GM12878 (cell line): ENCODE results near the gene NAT14. TPM values are rescaled to one million over a fixed set of nuclear protein-coding genes. Genes with fewer than 3 reads are reported as not detected.

Experiments
- ATAC-seq: fragments of 200-7000 bp; cut with Tn5 transposase; 3 replicates; pipeline ENCODE4 v1.9.1; 2020; ENCODE audit warnings: mild to moderate bottlenecking, moderate library complexity
- BruUV-seq: library from RNA; stranded (reverse); fragments of 400-500 nt; replicated peaks from 2 replicates; lab custom pipeline; 2021; lab: Mats Ljungman, UMichigan
- CTCF ChIA-PET: fragments of 300-600 bp; sonication (Branson Sonifier 250); formaldehyde crosslinking; extraction: SDS; loops from one replicate; lab custom pipeline; 2021; ENCODE audit warnings: inconsistent platforms; lab: Yijun Ruan, JAX
- POLR2A ChIA-PET: fragments of 350-600 bp; formaldehyde crosslinking; extraction: SDS; loops from one replicate; lab custom pipeline; 2021; ENCODE audit warnings: inconsistent platforms; lab: Charles Lee
- RAD21 ChIA-PET: fragments of 300-600 bp; sonication (Branson Sonifier 250); formaldehyde crosslinking; loops from one replicate; lab custom pipeline; 2023; ENCODE audit warnings: antibody characterized with exemption; ENCODE audit not compliant: unreplicated experiment; lab: Charles Lee
- SMC1A ChIA-PET: fragments of 300-600 bp; sonication (Branson Sonifier 250); formaldehyde crosslinking; loops from one replicate; lab custom pipeline; 2023; ENCODE audit not compliant: unreplicated experiment, uncharacterized antibody; lab: Charles Lee
- DNase-seq: peaks from one replicate; pipeline ENCODE4 v3.0.0-alpha.2; 2011; ENCODE audit warnings: low read depth, low spot score
- FAIRE-seq: peaks from 3 replicates; lab custom pipeline; 2011; peaks lifted over from hg19 to GRCh38; lab: Jason Lieb, UNC
- H2AFZ ChIP-seq: 2 replicates; pipeline ENCODE4 v1.6.0; 2011; ENCODE audit warnings: low read depth, low read length, control low read depth; ENCODE audit not compliant: control insufficient read depth
- H3K27ac ChIP-seq: 2 replicates; pipeline ENCODE4 v1.5.1; 2011; ENCODE audit warnings: control low read depth; ENCODE audit not compliant: control insufficient read depth, insufficient read depth
- H3K27me3 ChIP-seq, 2 experiments: replicated peaks in 1 of 2; 2 replicates each; pipeline versions ENCODE4 v1.6.0 to v1.6.1; 2011; ENCODE audit warnings: low read length in 1 of 2; ENCODE audit not compliant: control insufficient read depth in 2 of 2, insufficient read depth in 2 of 2
- H3K36me3 ChIP-seq, 2 experiments: 2 replicates each; pipeline ENCODE4 v1.5.1; 2011; ENCODE audit warnings: low read length in 1 of 2; ENCODE audit not compliant: control insufficient read depth in 2 of 2, insufficient read depth in 2 of 2
- H3K4me1 ChIP-seq: 2 replicates; pipeline ENCODE4 v1.6.1; 2011; ENCODE audit warnings: mild to moderate bottlenecking, low read length, moderate library complexity, mixed read lengths; ENCODE audit not compliant: control insufficient read depth, insufficient read depth
- H3K4me2 ChIP-seq: 2 replicates; pipeline ENCODE4 v1.6.0; 2011; ENCODE audit warnings: control low read depth; ENCODE audit not compliant: control insufficient read depth, insufficient read depth
- H3K4me3 ChIP-seq: fragments of 200-600 bp; sonication (generic); 2 replicates; pipeline ENCODE4 v1.5.1; 2016
- H3K79me2 ChIP-seq: 2 replicates; pipeline ENCODE4 v1.6.0; 2011; ENCODE audit warnings: low read length; ENCODE audit not compliant: control insufficient read depth, insufficient read depth
- H3K9ac ChIP-seq: 2 replicates; pipeline ENCODE4 v1.8.0; 2011; ENCODE audit warnings: low read length, control low read depth, mixed read lengths; ENCODE audit not compliant: control insufficient read depth, insufficient read depth
- H3K9me3 ChIP-seq: replicated peaks from 3 replicates; pipeline ENCODE4 v1.5.1; 2011; ENCODE audit warnings: mild to moderate bottlenecking, low read length; ENCODE audit not compliant: control insufficient read depth, insufficient read depth
- H4K20me1 ChIP-seq: 2 replicates; pipeline ENCODE4 v1.6.0; 2011; ENCODE audit not compliant: control insufficient read depth, insufficient read depth
- POLR2A ChIP-seq: IDR thresholded peaks from 2 replicates; pipeline ENCODE4 v1.6.1; 2011; ENCODE audit warnings: low read depth, mild to moderate bottlenecking, low read length
- YY1 ChIP-seq: IDR thresholded peaks from 2 replicates; pipeline ENCODE4 v1.6.1; 2011; ENCODE audit warnings: low read depth, mild to moderate bottlenecking, low read length
- WGBS: methylation state at CpG from one replicate; pipeline ENCODE4 v1.1.6; 2016; ENCODE audit warnings: low lambda C conversion rate; ENCODE audit not compliant: insufficient replicate concordance, insufficient coverage; ENCODE audit errors: missing lambda C conversion rate; 5-methylcytosine and 5-hydroxymethylcytosine counted together
- in situ Hi-C: fragments of 300-500 bp; cut with MboI; formaldehyde crosslinking; loops from 9 replicates; pipeline ENCODE4 v1.14.3; 2018; ENCODE audit warnings: mixed read lengths
- intact Hi-C: fragments of 100-400 bp; cut with micrococcal nuclease; formaldehyde crosslinking; loops from one replicate; pipeline ENCODE4 v1.14.2; 2022; ENCODE audit not compliant: unreplicated experiment
- polyA plus RNA-seq, 11 experiments: library from polyadenylated mRNA; depleted of rRNA in 4 of 11; unstranded in 6 of 11; stranded (reverse) in 5 of 11; fragments of >200 nt; fragmentation: Nextera tagmentation in 4 of 11; fragmentation: Illumina TruSeq in 1 of 11; extraction: Ambion mirVana in 4 of 11; extraction: Trizol in 1 of 11; gene quantifications; 1 replicate in 1 of 11; 2 replicates in 10 of 11; pipeline versions ENCODE4 v1.2.1 to v1.2.3, GENCODE V29; 2011 to 2016; ENCODE audit warnings: inconsistent platforms in 2 of 11, missing spikeins in 2 of 11, low read depth in 1 of 11
- total RNA-seq, 4 experiments: library from RNA; depleted of rRNA in 3 of 4; stranded (reverse); fragments of >200 nt in 3 of 4; fragmentation: Illumina TruSeq in 1 of 4; extraction: Trizol in 1 of 4; gene quantifications; 2 replicates each; pipeline versions ENCODE4 v1.2.1 to v1.2.3, GENCODE V29; 2013 to 2021
- TF ChIP-seq, protein P1 (sequence below): IDR thresholded peaks from 2 replicates; pipeline ENCODE4 v1.6.1; 2011; ENCODE audit warnings: mild to moderate bottlenecking, low read depth, low read length, moderate library complexity; ENCODE audit not compliant: insufficient replicate concordance

NAT14 gene
- total and polyA plus RNA-seq, 10 of the 15 experiments (the other 5 are each of a cell fraction or from before 2014, with no cell fraction given): 0.87 to 23.6 (median 9.7) TPM

DNA sequence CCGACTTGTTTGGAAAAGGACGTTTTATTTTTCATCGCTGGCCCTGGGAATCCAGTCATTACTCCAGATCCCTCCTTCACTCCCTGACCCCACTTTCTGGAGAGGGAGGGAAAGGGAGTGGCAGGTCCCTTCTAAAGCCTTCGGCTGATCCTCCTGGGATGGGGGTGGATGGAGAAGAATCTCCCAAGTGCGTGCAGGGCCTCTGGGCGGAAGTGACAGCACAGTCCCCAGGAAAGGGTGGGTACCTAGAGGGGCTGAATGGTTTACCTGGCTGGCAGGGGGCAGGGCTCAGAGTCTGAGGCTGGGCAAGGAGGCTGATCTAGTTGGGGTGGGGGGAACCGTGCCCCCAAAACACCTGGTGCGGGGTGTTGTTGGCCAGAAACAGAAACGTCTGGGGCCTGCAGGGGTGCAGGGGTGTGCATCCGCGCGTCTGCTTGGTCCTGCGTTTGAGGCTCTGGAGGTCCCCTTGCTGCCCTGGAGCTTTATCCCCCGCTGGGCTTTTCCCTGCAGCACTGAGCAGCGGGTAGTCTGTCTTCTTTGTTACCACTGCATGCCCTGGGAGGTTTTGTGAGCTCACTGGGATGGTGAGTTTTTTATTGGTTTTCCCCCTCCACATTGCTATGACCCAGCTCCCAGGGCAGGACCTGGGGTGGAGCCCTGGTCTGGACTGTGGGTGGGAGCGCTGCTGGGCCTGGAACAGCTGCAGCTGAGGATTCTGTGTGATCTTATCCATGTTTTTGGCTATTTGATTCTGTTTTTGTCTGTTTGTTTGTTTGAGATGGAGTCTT is 11.6 kb upstream of the NAT14 start (continued):
- TF ChIP-seq YY1: no peak
- TF ChIP-seq, protein P1, sequence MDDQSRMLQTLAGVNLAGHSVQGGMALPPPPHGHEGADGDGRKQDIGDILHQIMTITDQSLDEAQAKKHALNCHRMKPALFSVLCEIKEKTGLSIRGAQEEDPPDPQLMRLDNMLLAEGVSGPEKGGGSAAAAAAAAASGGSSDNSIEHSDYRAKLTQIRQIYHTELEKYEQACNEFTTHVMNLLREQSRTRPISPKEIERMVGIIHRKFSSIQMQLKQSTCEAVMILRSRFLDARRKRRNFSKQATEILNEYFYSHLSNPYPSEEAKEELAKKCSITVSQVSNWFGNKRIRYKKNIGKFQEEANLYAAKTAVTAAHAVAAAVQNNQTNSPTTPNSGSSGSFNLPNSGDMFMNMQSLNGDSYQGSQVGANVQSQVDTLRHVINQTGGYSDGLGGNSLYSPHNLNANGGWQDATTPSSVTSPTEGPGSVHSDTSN: no peak

DNA sequence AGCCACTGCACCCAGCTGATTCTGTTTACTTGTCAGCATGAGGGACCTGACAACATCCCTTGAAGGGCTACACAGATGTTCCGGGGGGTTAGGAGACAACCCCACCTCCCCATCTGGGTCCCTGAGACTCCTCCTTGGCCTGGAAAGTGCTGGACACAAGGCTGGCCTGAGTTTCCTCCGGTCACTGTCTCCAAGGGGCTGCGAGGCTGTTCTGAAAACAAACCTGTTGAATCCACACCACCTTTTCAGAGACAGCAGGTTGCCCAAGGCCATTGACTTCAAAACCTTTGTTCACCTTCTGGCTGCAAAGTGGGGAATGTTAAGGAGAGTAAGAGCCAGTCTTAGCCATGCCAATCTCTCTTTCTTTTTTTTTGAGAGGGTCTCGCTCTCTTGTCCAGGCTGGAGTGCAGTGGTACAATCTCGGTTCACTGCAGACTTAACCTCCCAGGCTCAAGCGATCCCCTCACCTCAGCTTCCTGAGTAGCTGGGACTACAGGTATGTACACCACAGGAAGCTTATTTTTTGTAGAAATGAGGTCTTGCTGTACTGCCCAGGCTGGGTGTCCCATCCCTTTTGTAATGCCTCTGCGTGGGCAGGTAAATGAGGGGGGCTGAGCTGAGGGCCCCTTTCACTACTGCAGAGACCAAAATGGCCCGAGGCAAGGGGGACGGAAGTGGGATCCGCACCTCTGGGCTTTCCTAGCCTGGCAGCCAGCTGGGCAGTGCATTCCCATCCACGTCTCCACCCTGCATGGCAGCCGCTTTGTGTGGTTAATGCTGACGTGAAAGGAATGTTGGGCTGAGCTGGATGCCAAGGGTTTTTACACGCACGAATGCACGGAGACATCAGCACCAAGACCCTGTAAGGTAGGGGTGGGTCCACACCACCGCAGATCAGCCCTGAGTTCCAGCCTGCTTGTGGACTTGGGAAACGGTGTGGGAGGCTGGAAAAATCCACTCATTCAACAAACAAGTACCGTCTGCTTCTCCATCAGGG is 10.4 kb upstream of the NAT14 start:
- H3K27me3 ChIP-seq: no peaks in the 10 kb centered on the region
- in situ Hi-C loops: no loop called here
- ChIA-PET CTCF (interaction anchor here (0.7 to 2.7 kb wide), 5 partner anchors 12 to 157 kb away, joined by 3 to 15 read pairs (median 3); partner anchors contain the start of gene ISOC2), SMC1A (no interaction called here), RAD21 (no interaction called here), POLR2A (interaction anchor here (0.6 to 2.4 kb wide), 2 partner anchors 8 to 132 kb away, joined by 4 to 8 read pairs; no protein-coding TSS in a partner anchor)
- no peaks in the 10 kb centered on the region for H3K9me3 ChIP-seq
- no peaks in the 10 kb centered on the region for H4K20me1 ChIP-seq
- peaks cover 6% of the 10 kb centered on the region for H3K79me2 ChIP-seq
- no peak for TF ChIP-seq POLR2A
- intact Hi-C loops: no loop called here
- no peak for FAIRE-seq
- no peak for DNase-seq
- no TSS peak for BruUV-seq
- no peak overlapping the region for H3K9ac ChIP-seq
- no peak overlapping the region for H3K27ac ChIP-seq
- H3K4me1 ChIP-seq: peaks cover 18% of the 10 kb centered on the region
- 86% methylated on average over 19 of the region's 19 CpGs for WGBS
- no peak overlapping the region for H3K4me2 ChIP-seq
- H3K36me3 ChIP-seq: no peaks in the 10 kb centered on the region
- H3K4me3 ChIP-seq: no peak overlapping the region
- no peak for ATAC-seq
- no peak overlapping the region for H2AFZ ChIP-seq
